GM12874 (cell line): ENCODE data around the gene DCDC2C.

Experiments used
- TF ChIP-seq, protein P1 (sequence below): IDR thresholded peaks from 2 replicates; pipeline ENCODE4 v1.5.1; 2011; ENCODE audit warnings: low read depth, mild to moderate bottlenecking, control low read depth, low read length, moderate library complexity; ENCODE audit not compliant: insufficient read depth

DCDC2C gene

DNA sequence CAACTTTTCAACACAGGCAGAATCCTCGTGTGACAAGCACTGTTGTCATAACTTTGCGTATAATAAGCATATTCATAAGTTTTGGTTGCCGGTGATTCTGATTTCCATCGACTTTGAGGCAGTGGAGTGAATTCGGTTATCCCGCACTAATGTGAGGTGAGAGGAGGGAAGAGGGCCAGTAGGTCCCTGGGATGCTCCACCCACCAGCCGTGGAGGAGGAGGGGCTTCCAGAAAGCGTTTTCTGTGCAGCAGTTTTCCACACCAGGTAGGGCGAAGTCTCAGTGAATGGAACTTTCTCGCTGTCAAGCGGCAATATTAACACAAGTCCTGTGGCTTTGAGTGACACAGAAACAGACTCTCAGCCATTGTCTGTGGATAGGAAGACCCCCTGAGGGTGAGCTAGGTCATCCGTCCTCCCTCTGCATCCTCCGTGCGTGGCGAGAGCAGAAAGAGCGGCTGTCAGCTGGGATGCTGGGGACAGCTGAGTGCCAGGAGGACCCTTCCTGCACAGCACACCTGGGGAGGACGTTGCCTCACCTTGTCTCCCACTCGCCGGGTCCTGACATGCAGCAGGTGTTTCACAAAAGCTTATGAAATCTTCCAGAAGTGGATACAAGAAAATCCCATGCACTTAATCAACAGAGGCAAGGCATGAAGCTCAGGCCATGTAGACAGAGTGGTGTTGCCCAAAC lies 67.5 kb downstream of the DCDC2C start:
- TF ChIP-seq, protein P1, sequence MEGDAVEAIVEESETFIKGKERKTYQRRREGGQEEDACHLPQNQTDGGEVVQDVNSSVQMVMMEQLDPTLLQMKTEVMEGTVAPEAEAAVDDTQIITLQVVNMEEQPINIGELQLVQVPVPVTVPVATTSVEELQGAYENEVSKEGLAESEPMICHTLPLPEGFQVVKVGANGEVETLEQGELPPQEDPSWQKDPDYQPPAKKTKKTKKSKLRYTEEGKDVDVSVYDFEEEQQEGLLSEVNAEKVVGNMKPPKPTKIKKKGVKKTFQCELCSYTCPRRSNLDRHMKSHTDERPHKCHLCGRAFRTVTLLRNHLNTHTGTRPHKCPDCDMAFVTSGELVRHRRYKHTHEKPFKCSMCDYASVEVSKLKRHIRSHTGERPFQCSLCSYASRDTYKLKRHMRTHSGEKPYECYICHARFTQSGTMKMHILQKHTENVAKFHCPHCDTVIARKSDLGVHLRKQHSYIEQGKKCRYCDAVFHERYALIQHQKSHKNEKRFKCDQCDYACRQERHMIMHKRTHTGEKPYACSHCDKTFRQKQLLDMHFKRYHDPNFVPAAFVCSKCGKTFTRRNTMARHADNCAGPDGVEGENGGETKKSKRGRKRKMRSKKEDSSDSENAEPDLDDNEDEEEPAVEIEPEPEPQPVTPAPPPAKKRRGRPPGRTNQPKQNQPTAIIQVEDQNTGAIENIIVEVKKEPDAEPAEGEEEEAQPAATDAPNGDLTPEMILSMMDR, result no peak

DNA sequence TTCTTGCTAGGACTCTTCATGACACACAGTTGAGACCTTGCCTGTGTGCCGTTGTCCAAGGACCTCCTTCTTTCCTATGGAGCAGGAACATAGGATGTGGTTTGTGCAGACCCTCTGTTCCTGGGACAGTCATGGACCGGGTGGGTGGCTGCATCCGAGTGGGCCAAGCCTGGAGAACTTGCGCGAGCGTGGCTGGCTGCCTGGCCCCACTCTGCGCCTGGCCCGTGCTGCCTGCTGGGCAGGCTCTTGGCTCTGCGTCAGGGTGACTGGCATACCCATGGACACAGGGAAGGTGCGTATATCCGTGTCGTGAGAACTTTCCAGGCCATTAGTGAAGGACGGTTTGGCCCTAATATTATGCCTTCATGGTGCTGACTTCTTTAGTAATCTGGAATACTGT lies 68.2 kb downstream of the DCDC2C start:
- TF ChIP-seq, protein P1, result no peak

DNA sequence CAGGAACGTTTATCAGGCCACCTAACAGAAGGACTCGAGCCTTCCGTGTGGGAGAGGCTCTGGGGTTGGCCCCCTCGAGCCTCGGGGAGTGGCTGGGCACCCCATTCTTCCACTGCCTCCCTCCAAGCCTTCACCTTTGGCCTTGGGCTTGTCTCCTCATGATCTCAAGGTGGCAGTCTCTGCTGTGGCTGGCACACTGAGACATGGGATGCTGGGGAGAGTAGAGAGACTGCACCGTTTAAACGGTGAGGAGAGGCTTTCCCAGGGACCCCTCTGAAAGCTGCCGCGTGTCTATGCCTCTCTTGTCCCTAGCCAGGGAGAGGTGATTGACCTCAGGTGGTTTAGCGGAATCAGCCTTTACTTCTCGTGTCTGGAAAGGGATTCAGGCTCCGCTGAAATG lies 71.0 kb downstream of the DCDC2C start:
- TF ChIP-seq, protein P1, result no peak

DNA sequence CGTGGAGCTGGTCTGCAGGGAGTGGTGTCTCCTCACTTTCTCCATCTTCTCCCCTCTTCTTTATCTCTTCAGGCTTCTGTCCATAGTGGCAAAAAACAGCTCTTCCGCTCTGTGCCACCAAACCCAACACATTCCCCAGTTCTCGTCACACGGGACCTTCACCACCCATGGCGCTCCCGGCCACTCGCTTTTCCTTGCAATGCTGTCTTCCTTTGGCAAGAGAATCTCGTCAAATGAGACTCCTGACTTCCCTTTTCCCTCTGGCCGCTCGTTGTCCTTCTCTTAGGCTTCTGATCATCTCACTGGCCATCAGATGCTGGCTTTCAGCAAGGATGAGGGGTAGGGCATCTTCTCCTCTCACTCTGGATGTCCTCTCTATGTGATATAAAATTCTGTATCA lies 72.9 kb downstream of the DCDC2C start:
- TF ChIP-seq, protein P1, result no peak

DNA sequence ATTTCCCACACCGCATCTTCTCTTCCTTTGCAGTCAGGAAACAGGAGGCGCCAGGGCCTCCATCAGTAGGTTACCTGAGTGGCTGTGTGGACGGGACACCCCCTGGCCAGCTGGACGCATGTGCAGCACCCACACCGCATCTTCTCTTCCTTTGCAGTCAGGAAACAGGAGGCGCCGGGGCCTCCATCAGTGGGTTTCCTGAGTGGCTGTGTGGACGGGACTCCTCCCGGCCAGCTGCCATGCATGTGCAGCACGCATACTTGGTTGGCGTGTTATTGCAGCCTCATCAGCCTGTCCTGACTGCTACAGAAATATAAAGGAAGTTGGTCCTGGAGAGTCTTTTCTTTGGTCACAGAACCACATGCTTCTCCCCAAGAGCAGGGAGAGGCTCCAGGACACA lies 74.6 kb downstream of the DCDC2C start:
- TF ChIP-seq, protein P1, result no peak

DNA sequence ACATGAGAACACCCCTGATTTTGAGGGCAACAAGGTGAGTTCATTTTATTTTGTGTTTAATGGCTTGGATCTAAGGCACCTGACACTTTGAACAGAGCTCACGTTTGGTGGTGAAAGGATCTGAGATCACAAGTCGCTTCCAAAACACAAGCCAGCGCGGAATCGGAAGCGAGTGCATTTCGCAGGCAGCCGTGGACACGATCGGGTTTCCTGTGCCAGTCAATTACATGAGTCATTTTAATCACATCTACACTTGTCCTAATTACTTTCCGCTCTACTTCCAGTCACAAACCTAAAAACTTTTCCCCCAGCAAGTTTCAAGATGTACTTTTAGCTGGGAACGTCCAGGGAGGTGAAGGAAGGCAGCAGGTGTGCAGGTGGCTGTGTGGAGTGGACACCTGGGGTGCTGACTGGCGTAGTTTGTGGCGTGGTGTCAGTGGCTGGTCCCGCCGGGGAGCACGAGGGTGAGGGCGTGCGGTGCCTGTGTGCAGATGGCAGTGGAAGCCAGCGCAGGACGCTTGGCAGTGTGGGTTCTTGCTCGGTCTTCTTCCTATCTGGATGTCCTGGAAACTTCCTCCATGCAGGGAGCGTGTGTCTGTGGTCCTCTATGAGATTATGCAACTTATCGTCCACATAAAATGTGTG lies 75.6 kb downstream of the DCDC2C start:
- TF ChIP-seq, protein P1, result no peak

DNA sequence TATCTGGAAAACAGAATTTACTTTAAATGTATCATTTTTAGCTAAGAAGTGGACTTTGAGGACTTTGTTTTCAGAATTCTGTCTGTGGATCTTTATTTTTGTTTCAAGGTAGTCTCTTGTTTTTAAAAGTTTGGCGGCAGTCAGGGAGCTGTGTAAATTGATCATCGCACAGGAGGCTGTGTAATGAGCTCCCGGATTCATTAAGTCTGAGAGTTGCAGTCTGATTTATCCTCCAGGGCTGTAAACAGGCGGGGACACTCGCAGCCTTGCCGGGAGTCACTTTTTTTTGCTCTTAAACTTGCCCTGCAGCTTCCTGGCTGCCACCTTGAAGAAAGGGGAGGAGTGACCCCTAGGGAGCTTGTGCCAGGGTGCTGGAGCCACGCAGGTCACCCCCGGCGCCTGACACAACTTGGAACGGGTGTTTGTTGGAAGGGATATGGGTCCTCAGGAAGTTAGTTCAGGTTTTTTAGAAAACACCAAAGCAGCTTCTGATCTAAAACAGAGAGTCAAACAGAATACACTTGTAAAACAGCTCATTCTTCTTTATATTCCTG lies 76.2 kb downstream of the DCDC2C start:
- TF ChIP-seq, protein P1, result no peak
